HCT116 (cell line): ENCODE measurements around the gene TACR2. TPM values are rescaled to one million over a fixed set of nuclear protein-coding genes. Genes with fewer than 3 reads are reported as not detected.

Source experiments
- ATAC-seq: fragments of 200-7000 bp; cut with Tn5 transposase; 2 replicates; pipeline ENCODE4 v1.9.1; 2020; ENCODE audit warnings: mild to moderate bottlenecking, moderate library complexity
- BruUV-seq: library from RNA; stranded (reverse); fragments of 400-500 nt; replicated peaks from 2 replicates; lab custom pipeline; 2021; lab: Mats Ljungman, UMichigan
- CTCF ChIA-PET: fragments of 300-600 bp; sonication (Branson Sonifier 250); formaldehyde crosslinking; loops from one replicate; lab custom pipeline; 2021; ENCODE audit warnings: antibody characterized with exemption; lab: Charles Lee
- POLR2A ChIA-PET: fragments of 300-600, 350-600 bp; sonication (Branson Sonifier 250); formaldehyde crosslinking; loops from one replicate; lab custom pipeline; 2021; ENCODE audit warnings: antibody characterized with exemption; lab: Charles Lee
- RAD21 ChIA-PET, 2 experiments: fragments of 300-600 bp; sonication (Branson Sonifier 250); formaldehyde crosslinking; loops; one replicate each; lab custom pipeline; 2023; ENCODE audit warnings: low total read pairs in 2 of 2; ENCODE audit not compliant: uncharacterized antibody in 2 of 2, unreplicated experiment in 2 of 2, low non-redundant PET in 1 of 2; lab: Charles Lee
- DNase-seq: peaks from one replicate; pipeline ENCODE4 v3.0.0-alpha.2; 2010; ENCODE audit warnings: low read depth, low spot score
- H2AFZ ChIP-seq: fragments of 200-600 bp; shearing (Covaris generic), sonication (generic); 2 replicates; pipeline ENCODE4 v1.6.1; 2017; ENCODE audit warnings: low read depth, mixed run types, mixed read lengths, antibody characterized with exemption, low read length; ENCODE audit not compliant: poor library complexity, severe bottlenecking
- H3K27ac ChIP-seq: 2 replicates; pipeline ENCODE4 v1.5.1; 2012; ENCODE audit warnings: low read depth, low read length
- H3K27me3 ChIP-seq: fragments of 200-600 bp; sonication (generic); 2 replicates; pipeline ENCODE4 v1.6.1; 2016; ENCODE audit warnings: mixed run types, low read length, mixed read lengths; ENCODE audit not compliant: insufficient read depth
- H3K36me3 ChIP-seq, 2 experiments: fragments of 200-500 bp in 1 of 2; fragments of 200-600 bp in 1 of 2; sonication (Bioruptor generic) in 1 of 2; sonication (generic) in 1 of 2; 2 replicates each; pipeline versions ENCODE4 v1.5.1 to v1.6.1; 2014 to 2016; ENCODE audit warnings: low read length in 2 of 2, inconsistent platforms in 1 of 2, mixed read lengths in 1 of 2, mixed run types in 1 of 2; ENCODE audit not compliant: insufficient read depth in 2 of 2, control insufficient read depth in 1 of 2
- H3K4me1 ChIP-seq, 2 experiments: fragments of 200-600 bp in 1 of 2; sonication (generic) in 1 of 2; 2 replicates each; pipeline versions ENCODE4 v1.5.1 to v1.6.1; 2012 to 2017; ENCODE audit warnings: low read length in 2 of 2, inconsistent platforms in 1 of 2, mild to moderate bottlenecking in 1 of 2, mixed read lengths in 1 of 2, mixed run types in 1 of 2, moderate library complexity in 1 of 2; ENCODE audit not compliant: insufficient read depth in 2 of 2, control insufficient read depth in 1 of 2
- H3K4me2 ChIP-seq: fragments of 200-600 bp; sonication (generic); 2 replicates; pipeline ENCODE4 v1.6.1; 2017; ENCODE audit warnings: mixed run types, low read length, mixed read lengths
- H3K4me3 ChIP-seq, 2 experiments: fragments of 200-600 bp in 1 of 2; sonication (generic) in 1 of 2; replicated peaks in 1 of 2; 2 replicates each; pipeline ENCODE4 v1.5.1; 2011 to 2016; ENCODE audit warnings: low read length in 2 of 2, control low read depth in 1 of 2, low read depth in 1 of 2, mild to moderate bottlenecking in 1 of 2, mixed read lengths in 1 of 2, mixed run types in 1 of 2
- H3K79me2 ChIP-seq: fragments of 200-600 bp; sonication (generic); 2 replicates; pipeline ENCODE4 v1.6.1; 2017; ENCODE audit warnings: mild to moderate bottlenecking, mixed run types, low read length, moderate library complexity, mixed read lengths; ENCODE audit not compliant: insufficient read depth
- H3K9ac ChIP-seq: fragments of 200-600 bp; sonication (generic); 2 replicates; pipeline ENCODE4 v1.6.1; 2016; ENCODE audit warnings: low read length, mixed read lengths
- H3K9me2 ChIP-seq: fragments of 200-600 bp; sonication (generic), shearing (Covaris generic); 2 replicates; pipeline ENCODE4 v1.6.1; 2017; ENCODE audit warnings: mixed run types, mild to moderate bottlenecking, moderate library complexity; ENCODE audit not compliant: insufficient read depth
- H3K9me3 ChIP-seq, 2 experiments: fragments of 200-500 bp in 1 of 2; fragments of 200-600 bp in 1 of 2; sonication (Bioruptor generic) in 1 of 2; sonication (generic) in 1 of 2; 2 replicates each; pipeline ENCODE4 v1.6.1; 2014 to 2017; ENCODE audit warnings: low read length in 2 of 2, mixed read lengths in 2 of 2, inconsistent platforms in 1 of 2, low read depth in 1 of 2, mild to moderate bottlenecking in 1 of 2, mixed run types in 1 of 2, moderate library complexity in 1 of 2; ENCODE audit not compliant: control insufficient read depth in 1 of 2, insufficient read depth in 1 of 2
- H4K20me1 ChIP-seq: fragments of 200-600 bp; sonication (generic), shearing (Covaris generic); 2 replicates; pipeline ENCODE4 v1.6.1; 2017; ENCODE audit warnings: mixed run types, mild to moderate bottlenecking, moderate library complexity; ENCODE audit not compliant: insufficient read depth
- ATF3 ChIP-seq: IDR thresholded peaks from 2 replicates; pipeline ENCODE4 v1.6.1; 2012
- CBX3 ChIP-seq: IDR thresholded peaks from 2 replicates; pipeline ENCODE4 v1.6.1; 2012; ENCODE audit warnings: low read depth
- EGR1 ChIP-seq: IDR thresholded peaks from 2 replicates; pipeline ENCODE4 v1.6.1; 2012; ENCODE audit warnings: low read depth
- ELF1 ChIP-seq: IDR thresholded peaks from 2 replicates; pipeline ENCODE4 v1.6.1; 2012; ENCODE audit warnings: low read depth, borderline replicate concordance
- EZH2 ChIP-seq: fragments of 200-600 bp; sonication (generic); IDR thresholded peaks from 2 replicates; pipeline ENCODE4 v1.6.1; 2017; ENCODE audit warnings: antibody characterized with exemption, mixed run types
- EZH2phosphoT487 ChIP-seq: fragments of 200-600 bp; IDR thresholded peaks from 2 replicates; pipeline ENCODE4 v1.6.1; 2018; ENCODE audit warnings: antibody characterized with exemption, borderline replicate concordance
- FOSL1 ChIP-seq: IDR thresholded peaks from 2 replicates; pipeline ENCODE4 v1.6.1; 2012; ENCODE audit warnings: low read depth
- JUND ChIP-seq: IDR thresholded peaks from 2 replicates; pipeline ENCODE4 v1.6.1; 2012
- MAX ChIP-seq: IDR thresholded peaks from 2 replicates; pipeline ENCODE4 v1.6.1; 2012
- POLR2A ChIP-seq: IDR thresholded peaks from 2 replicates; pipeline ENCODE4 v1.7.0; 2011; ENCODE audit warnings: borderline replicate concordance; ENCODE audit not compliant: insufficient read depth, insufficient read length; ENCODE audit errors: extremely low read depth
- POLR2AphosphoS5 ChIP-seq: IDR thresholded peaks from 2 replicates; pipeline ENCODE4 v1.6.1; 2011; ENCODE audit warnings: mild to moderate bottlenecking, low read depth, low read length, moderate library complexity
- RAD21 ChIP-seq: IDR thresholded peaks from 2 replicates; pipeline ENCODE4 v1.6.1; 2012; ENCODE audit warnings: low read depth, mild to moderate bottlenecking
- REST ChIP-seq: IDR thresholded peaks from 2 replicates; pipeline ENCODE4 v1.6.1; 2012; ENCODE audit warnings: low read depth
- SIN3A ChIP-seq: IDR thresholded peaks from 2 replicates; pipeline ENCODE4 v1.6.1; 2012; ENCODE audit warnings: low read depth
- SP1 ChIP-seq: IDR thresholded peaks from 2 replicates; pipeline ENCODE4 v1.6.1; 2012; ENCODE audit warnings: low read depth
- SRF ChIP-seq: IDR thresholded peaks from 2 replicates; pipeline ENCODE4 v1.6.1; 2012; ENCODE audit warnings: low read depth
- TCF7L2 ChIP-seq: IDR thresholded peaks from 2 replicates; pipeline ENCODE4 v1.7.0; 2011; ENCODE audit warnings: borderline replicate concordance, inconsistent platforms; ENCODE audit not compliant: insufficient read depth, insufficient read length; ENCODE audit errors: extremely low read depth
- ZBTB33 ChIP-seq: IDR thresholded peaks from 2 replicates; pipeline ENCODE4 v1.6.1; 2011; ENCODE audit warnings: mild to moderate bottlenecking, low read length, moderate library complexity; ENCODE audit not compliant: insufficient replicate concordance; ENCODE audit errors: extremely low read depth
- ZFX ChIP-seq: fragments of 450-650 bp; IDR thresholded peaks from 2 replicates; pipeline ENCODE4 v1.6.1; 2017
- ZNF274 ChIP-seq: fragments of 200-500 bp; sonication (Bioruptor generic); IDR thresholded peaks from 2 replicates; pipeline ENCODE4 v1.6.1; 2014; ENCODE audit warnings: mild to moderate bottlenecking, low read depth, low read length, inconsistent platforms
- intact Hi-C: fragments of 100-400 bp; cut with micrococcal nuclease; formaldehyde crosslinking; loops from 2 replicates; pipeline ENCODE4 v1.10.0; 2022
- total RNA-seq: library from RNA; stranded (reverse); gene quantifications from one replicate; pipeline ENCODE4 v1.2.1, GENCODE V29; 2021; ENCODE audit not compliant: unreplicated experiment

The TACR2 gene
- total RNA-seq, 1 experiment from 2014 or later = not detected

- no peak for TF ChIP-seq ZBTB33
- TF ChIP-seq ELF1 = no peak
- no peak for TF ChIP-seq EZH2phosphoT487
- TF ChIP-seq ATF3 = no peak
- no peak for TF ChIP-seq JUND
- no peak for TF ChIP-seq SRF
- no peak for TF ChIP-seq RAD21
- TF ChIP-seq ZNF274 = no peak
- no peak for TF ChIP-seq FOSL1
- TF ChIP-seq SP1 = no peak
- no peak for TF ChIP-seq POLR2AphosphoS5
- TF ChIP-seq MAX = no peak
- no peak for TF ChIP-seq ZFX
- TF ChIP-seq SIN3A = no peak
- TF ChIP-seq CBX3 = no peak
- no peak for TF ChIP-seq REST
- no peak for TF ChIP-seq TCF7L2
- no peak for TF ChIP-seq EGR1
- TF ChIP-seq EZH2 = no peak
- TF ChIP-seq POLR2A = no peak
- H3K4me3 ChIP-seq = no peak overlapping the region
- no peaks in the 10 kb centered on the region for H3K36me3 ChIP-seq
- DNase-seq (no peak), ATAC-seq (no peak)
- ChIA-PET CTCF (interaction anchor here (0.8 kb wide), 1 partner anchor 11 kb away, joined by 4 read pairs; no protein-coding TSS in a partner anchor), POLR2A (no interaction called here), RAD21 (no interaction called here)
- intact Hi-C loops = no loop called here
- H3K27me3 ChIP-seq = no peaks in the 10 kb centered on the region
- BruUV-seq = no TSS peak
- H3K4me1 ChIP-seq = peaks cover 3 to 16% of the 10 kb centered on the region in 2 experiments; a peak in 2 of 4 replicates
- H2AFZ ChIP-seq = no peak overlapping the region
- H3K9me3 ChIP-seq = no peaks in the 10 kb centered on the region
- H3K9ac ChIP-seq = no peak overlapping the region
- H4K20me1 ChIP-seq = no peaks in the 10 kb centered on the region
- H3K79me2 ChIP-seq = no peaks in the 10 kb centered on the region
- no peak overlapping the region for H3K27ac ChIP-seq
- no peak overlapping the region for H3K4me2 ChIP-seq
- H3K9me2 ChIP-seq = no peaks in the 10 kb centered on the region
These were observed 2.5 kb upstream of the TACR2 start for GRCh38 chr10:69419096-69419743.
